ENCODE data around the gene GRK5. TPM values are rescaled to one million over a fixed set of nuclear protein-coding genes. Genes with fewer than 3 reads are reported as not detected.

Gene GRK5
- total RNA-seq, 1 experiment from 2014 or later: 58.2 TPM

- DNase-seq (ENCODE audit: low spot score): no peak
- H3K27me3 ChIP-seq (replicated peaks; ENCODE audit: insufficient read depth, low read depth, low read length, poor library complexity): no peaks in the 10 kb centered on the region
- intact Hi-C loops (cut with micrococcal nuclease; ENCODE audit: unreplicated experiment): no loop called here
- BruUV-seq (replicated peaks): no TSS peak
- no peak overlapping the region for H3K4me3 ChIP-seq (ENCODE audit: low read depth, low read length, poor library complexity, severe bottlenecking)
- CTCF ChIA-PET: no interaction called here
- H3K36me3 ChIP-seq (ENCODE audit: insufficient read depth, low read length, poor library complexity, severe bottlenecking): peaks cover 18% of the 10 kb centered on the region
- no peaks in the 10 kb centered on the region for H3K9me3 ChIP-seq (ENCODE audit: low read depth, low read length, poor library complexity, severe bottlenecking)
- TF ChIP-seq EZH2 (IDR thresholded peaks at IDR 0.05; ENCODE audit: borderline replicate concordance, low read depth, low read length, poor library complexity, severe bottlenecking): no peak
- POLR2A ChIA-PET (ENCODE audit: low non-redundant PET): no interaction called here
- no peak overlapping the region for H3K27ac ChIP-seq (ENCODE audit: low read depth, low read length, poor library complexity, severe bottlenecking)
- no peaks in the 10 kb centered on the region for H3K4me1 ChIP-seq (ENCODE audit: insufficient read depth, low read length, poor library complexity, severe bottlenecking)
Observed at GRCh38 chr10:119452396-119452795, 245.0 kb downstream of the GRK5 start.

GRCh38 chr10:119453313-119453712 is 245.9 kb downstream of the GRK5 start:
- Histone ChIP-seq H3K4me1 (ENCODE audit: insufficient read depth, low read length, poor library complexity, severe bottlenecking) (no peaks in the 10 kb centered on the region), H3K27ac (ENCODE audit: low read depth, low read length, poor library complexity, severe bottlenecking) (no peak overlapping the region), H3K36me3 (ENCODE audit: insufficient read depth, low read length, poor library complexity, severe bottlenecking) (peaks cover 12% of the 10 kb centered on the region), H3K27me3 (replicated peaks; ENCODE audit: insufficient read depth, low read depth, low read length, poor library complexity) (no peaks in the 10 kb centered on the region), H3K9me3 (ENCODE audit: low read depth, low read length, poor library complexity, severe bottlenecking) (no peaks in the 10 kb centered on the region), H3K4me3 (ENCODE audit: low read depth, low read length, poor library complexity, severe bottlenecking) (no peak overlapping the region)
- TF ChIP-seq CTCF (conservative IDR thresholded peaks at IDR 0.05; ENCODE audit: low read depth, low read length) (no peak), EZH2 (IDR thresholded peaks at IDR 0.05; ENCODE audit: borderline replicate concordance, low read depth, low read length, poor library complexity, severe bottlenecking) (no peak)
- intact Hi-C loops (cut with micrococcal nuclease; ENCODE audit: unreplicated experiment): no loop called here
- no peak for DNase-seq (ENCODE audit: low spot score)
- BruUV-seq (replicated peaks): no TSS peak
- ChIA-PET POLR2A (ENCODE audit: low non-redundant PET) (no interaction called here), CTCF (no interaction called here)

GRCh38 chr10:119454316-119454715 is 246.9 kb downstream of the GRK5 start:
- Histone ChIP-seq H3K27me3 (replicated peaks; ENCODE audit: insufficient read depth, low read depth, low read length, poor library complexity) (no peaks in the 10 kb centered on the region), H3K4me3 (ENCODE audit: low read depth, low read length, poor library complexity, severe bottlenecking) (no peak overlapping the region), H3K36me3 (ENCODE audit: insufficient read depth, low read length, poor library complexity, severe bottlenecking) (peaks cover 12% of the 10 kb centered on the region), H3K9me3 (ENCODE audit: low read depth, low read length, poor library complexity, severe bottlenecking) (no peaks in the 10 kb centered on the region), H3K4me1 (ENCODE audit: insufficient read depth, low read length, poor library complexity, severe bottlenecking) (no peaks in the 10 kb centered on the region), H3K27ac (ENCODE audit: low read depth, low read length, poor library complexity, severe bottlenecking) (no peak overlapping the region)
- intact Hi-C loops (cut with micrococcal nuclease; ENCODE audit: unreplicated experiment): no loop called here
- no TSS peak for BruUV-seq (replicated peaks)
- TF ChIP-seq CTCF (conservative IDR thresholded peaks at IDR 0.05; ENCODE audit: low read depth, low read length) (no peak), EZH2 (IDR thresholded peaks at IDR 0.05; ENCODE audit: borderline replicate concordance, low read depth, low read length, poor library complexity, severe bottlenecking) (no peak)
- POLR2A ChIA-PET (ENCODE audit: low non-redundant PET): no interaction called here
- no peak for DNase-seq (ENCODE audit: low spot score)
- CTCF ChIA-PET: no interaction called here

- no TSS peak for BruUV-seq (replicated peaks)
- intact Hi-C loops (cut with micrococcal nuclease; ENCODE audit: unreplicated experiment): no loop called here
Observed at GRCh38 chr10:119454990-119455389, 247.6 kb downstream of the GRK5 start.

More at GRCh38 chr10:119454990-119455389, 247.6 kb downstream of the GRK5 start:
- TF ChIP-seq CTCF (conservative IDR thresholded peaks at IDR 0.05; ENCODE audit: low read depth, low read length): no peak
- no peak for TF ChIP-seq EZH2 (IDR thresholded peaks at IDR 0.05; ENCODE audit: borderline replicate concordance, low read depth, low read length, poor library complexity, severe bottlenecking)
- no peak overlapping the region for H3K4me3 ChIP-seq (ENCODE audit: low read depth, low read length, poor library complexity, severe bottlenecking)
- H3K9me3 ChIP-seq (ENCODE audit: low read depth, low read length, poor library complexity, severe bottlenecking): no peaks in the 10 kb centered on the region
- no peak overlapping the region for H3K27ac ChIP-seq (ENCODE audit: low read depth, low read length, poor library complexity, severe bottlenecking)
- peaks cover 12% of the 10 kb centered on the region for H3K36me3 ChIP-seq (ENCODE audit: insufficient read depth, low read length, poor library complexity, severe bottlenecking)
- ChIA-PET CTCF (no interaction called here), POLR2A (ENCODE audit: low non-redundant PET) (interaction anchor here (0.6 kb wide), 1 partner anchor 35 kb away, joined by 4 read pairs; no protein-coding TSS in a partner anchor)
- DNase-seq (ENCODE audit: low spot score): no peak
- H3K27me3 ChIP-seq (replicated peaks; ENCODE audit: insufficient read depth, low read depth, low read length, poor library complexity): no peaks in the 10 kb centered on the region
- no peaks in the 10 kb centered on the region for H3K4me1 ChIP-seq (ENCODE audit: insufficient read depth, low read length, poor library complexity, severe bottlenecking)
